Body of pancreas (tissue), 4 donors: ENCODE data around the gene PDE4D.

Experiments used
- POLR2A ChIP-seq, 3 donors: fragments of 450-650 bp; IDR thresholded peaks; one replicate each; pipeline ENCODE4 v1.6.1; 2016; ENCODE audit warnings: antibody characterized with exemption in 3 of 3, mild to moderate bottlenecking in 2 of 3
- TF ChIP-seq, protein P1 (sequence below), 7 experiments: fragments of 450-650 bp in 4 of 7; fragments of 200-600 bp in 3 of 7; sonication (generic) in 3 of 7; IDR thresholded peaks; one replicate each; pipeline ENCODE4 v1.5.1; 2016 to 2019; ENCODE audit warnings: antibody characterized with exemption in 7 of 7

DNA sequence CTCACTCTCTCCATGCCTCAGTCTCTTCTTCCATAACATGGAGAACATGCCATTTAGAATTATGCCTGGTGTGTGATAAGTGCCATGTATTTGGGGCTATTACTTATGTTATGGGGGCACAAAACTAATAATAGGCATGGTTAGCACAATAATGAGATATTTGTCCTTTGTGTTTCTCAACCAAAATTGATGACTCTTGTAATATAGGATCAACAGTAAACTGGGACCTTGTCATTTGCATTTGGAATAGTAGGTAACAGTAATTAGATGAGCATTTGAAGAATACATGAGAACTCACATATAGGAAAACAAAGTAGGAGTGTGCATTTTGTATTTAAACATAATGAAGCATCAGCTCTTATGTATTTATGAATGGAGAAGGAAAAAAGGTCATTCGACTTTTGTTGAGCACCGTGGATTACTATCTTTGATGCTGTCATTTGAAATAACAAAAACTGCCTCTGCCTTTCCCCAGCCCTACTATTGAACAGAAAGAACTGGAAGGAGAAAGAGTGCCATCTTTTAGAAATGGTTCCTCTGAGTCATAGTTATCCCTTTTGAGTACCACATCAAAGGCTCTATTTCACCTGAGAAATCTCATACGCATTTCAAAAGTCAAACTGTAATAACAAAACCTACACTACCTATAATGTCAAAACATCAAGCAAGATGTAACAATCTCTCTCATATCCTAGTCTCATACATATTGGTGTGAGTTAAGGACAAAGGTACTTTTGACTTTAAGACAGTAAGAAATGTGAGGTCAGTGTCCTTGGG lies 655.2 kb downstream of the PDE4D start:
- no peak for TF ChIP-seq POLR2A (IDR thresholded peaks at IDR 0.05)
- TF ChIP-seq, protein P1, sequence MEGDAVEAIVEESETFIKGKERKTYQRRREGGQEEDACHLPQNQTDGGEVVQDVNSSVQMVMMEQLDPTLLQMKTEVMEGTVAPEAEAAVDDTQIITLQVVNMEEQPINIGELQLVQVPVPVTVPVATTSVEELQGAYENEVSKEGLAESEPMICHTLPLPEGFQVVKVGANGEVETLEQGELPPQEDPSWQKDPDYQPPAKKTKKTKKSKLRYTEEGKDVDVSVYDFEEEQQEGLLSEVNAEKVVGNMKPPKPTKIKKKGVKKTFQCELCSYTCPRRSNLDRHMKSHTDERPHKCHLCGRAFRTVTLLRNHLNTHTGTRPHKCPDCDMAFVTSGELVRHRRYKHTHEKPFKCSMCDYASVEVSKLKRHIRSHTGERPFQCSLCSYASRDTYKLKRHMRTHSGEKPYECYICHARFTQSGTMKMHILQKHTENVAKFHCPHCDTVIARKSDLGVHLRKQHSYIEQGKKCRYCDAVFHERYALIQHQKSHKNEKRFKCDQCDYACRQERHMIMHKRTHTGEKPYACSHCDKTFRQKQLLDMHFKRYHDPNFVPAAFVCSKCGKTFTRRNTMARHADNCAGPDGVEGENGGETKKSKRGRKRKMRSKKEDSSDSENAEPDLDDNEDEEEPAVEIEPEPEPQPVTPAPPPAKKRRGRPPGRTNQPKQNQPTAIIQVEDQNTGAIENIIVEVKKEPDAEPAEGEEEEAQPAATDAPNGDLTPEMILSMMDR (IDR thresholded peaks at IDR 0.05): no peak
